SK-N-SH treated with all-trans-retinoic acid at 6 μM for 48 hours (cell line): ENCODE data around the gene FGD1.

ENCODE experiments used
- ATAC-seq: fragments of 200-7000 bp; cut with Tn5 transposase; 3 replicates; pipeline ENCODE4 v1.9.1; 2020; ENCODE audit warnings: mild to moderate bottlenecking, moderate library complexity
- ARNTL ChIP-seq: fragments of 450-650 bp; formaldehyde crosslinking; IDR thresholded peaks from 2 replicates; pipeline ENCODE4 v1.5.0; 2020; ENCODE audit warnings: low read depth, mild to moderate bottlenecking, moderate library complexity, borderline replicate concordance
- BACH2 ChIP-seq: fragments of 250-450 bp; sonication (Bioruptor Pico); IDR thresholded peaks from 2 replicates; pipeline ENCODE4 v1.9.0; 2021; ENCODE audit warnings: mild to moderate bottlenecking, borderline replicate concordance
- CSDC2 ChIP-seq: fragments of 250-450 bp; sonication (Bioruptor Pico); IDR thresholded peaks from 2 replicates; pipeline ENCODE4 v1.5.0; 2020; ENCODE audit warnings: mild to moderate bottlenecking, moderate library complexity
- ESRRG ChIP-seq: fragments of 250-450 bp; sonication (Bioruptor Pico); IDR thresholded peaks from 2 replicates; pipeline ENCODE4 v1.6.1; 2021; ENCODE audit warnings: mild to moderate bottlenecking
- GLIS3 ChIP-seq: fragments of 250-450 bp; sonication (Bioruptor Pico); IDR thresholded peaks from 2 replicates; pipeline ENCODE4 v1.5.0; 2020; ENCODE audit warnings: mild to moderate bottlenecking, moderate library complexity
- ISL1 ChIP-seq: fragments of 250-450 bp; sonication (Bioruptor Pico); IDR thresholded peaks from 2 replicates; pipeline ENCODE4 v2.1.2; 2022; ENCODE audit warnings: mild to moderate bottlenecking, moderate library complexity
- OSR1 ChIP-seq: fragments of 250-450 bp; sonication (Bioruptor Pico); IDR thresholded peaks from 2 replicates; pipeline ENCODE4 v1.8.0; 2022; ENCODE audit warnings: moderate library complexity, mild to moderate bottlenecking, inconsistent platforms
- PPARA ChIP-seq: fragments of 250-450 bp; sonication (Bioruptor Pico); IDR thresholded peaks from 2 replicates; pipeline ENCODE4 v1.5.0; 2020; ENCODE audit warnings: mild to moderate bottlenecking, borderline replicate concordance
- RARB ChIP-seq: fragments of 250-450 bp; sonication (Bioruptor Pico); IDR thresholded peaks from 2 replicates; pipeline ENCODE4 v1.8.0; 2021; ENCODE audit warnings: mild to moderate bottlenecking, moderate library complexity
- SNAI2 ChIP-seq: fragments of 250-450 bp; sonication (Bioruptor Pico); IDR thresholded peaks from 2 replicates; pipeline ENCODE4 v1.5.0; 2020; ENCODE audit warnings: mild to moderate bottlenecking, moderate library complexity
- TCF4 ChIP-seq: fragments of 250-450 bp; sonication (Bioruptor Pico); IDR thresholded peaks from 2 replicates; pipeline ENCODE4 v1.8.0; 2021; ENCODE audit warnings: mild to moderate bottlenecking, moderate library complexity, borderline replicate concordance
- TOX ChIP-seq: fragments of 250-450 bp; sonication (Bioruptor Pico); IDR thresholded peaks from 2 replicates; pipeline ENCODE4 v1.8.0; 2021; ENCODE audit warnings: mild to moderate bottlenecking, moderate library complexity, borderline replicate concordance
- ZC3H10 ChIP-seq: fragments of 250-450 bp; sonication (Bioruptor Pico); IDR thresholded peaks from 2 replicates; pipeline ENCODE4 v1.5.1; 2021; ENCODE audit warnings: mild to moderate bottlenecking, moderate library complexity
- ZFP3 ChIP-seq: fragments of 250-450 bp; sonication (Bioruptor Pico); IDR thresholded peaks from 2 replicates; pipeline ENCODE4 v1.5.0; 2020; ENCODE audit warnings: mild to moderate bottlenecking, moderate library complexity
- ZFP30 ChIP-seq: fragments of 450-650 bp; formaldehyde crosslinking; IDR thresholded peaks from 2 replicates; pipeline ENCODE4 v1.5.0; 2022; ENCODE audit warnings: mild to moderate bottlenecking, moderate library complexity
- ZNF565 ChIP-seq: fragments of 450-650 bp; formaldehyde crosslinking; conservative IDR thresholded peaks from 2 replicates; pipeline ENCODE4 v1.5.0; 2020; ENCODE audit warnings: low read depth, mild to moderate bottlenecking, moderate library complexity
- ZNF70 ChIP-seq: fragments of 450-650 bp; formaldehyde crosslinking; IDR thresholded peaks from 2 replicates; pipeline ENCODE4 v1.5.0; 2020; ENCODE audit warnings: mild to moderate bottlenecking, moderate library complexity
- ZNF8 ChIP-seq: fragments of 450-650 bp; formaldehyde crosslinking; IDR thresholded peaks from 2 replicates; pipeline ENCODE4 v1.5.0; 2020; ENCODE audit warnings: mild to moderate bottlenecking, moderate library complexity
- TF ChIP-seq, protein P1 (sequence below): fragments of 250-450 bp; sonication (Bioruptor Pico); IDR thresholded peaks from 2 replicates; pipeline ENCODE4 v1.5.1; 2020; ENCODE audit warnings: low read depth, mild to moderate bottlenecking, moderate library complexity
- TF ChIP-seq, protein P2 (sequence below): fragments of 250-450 bp; sonication (Bioruptor Pico); IDR thresholded peaks from 2 replicates; pipeline ENCODE4 v1.8.0; 2021; ENCODE audit warnings: low read depth, mild to moderate bottlenecking, moderate library complexity, borderline replicate concordance
- TF ChIP-seq, protein P3 (sequence below): fragments of 250-450 bp; sonication (Bioruptor Pico); IDR thresholded peaks from 2 replicates; pipeline ENCODE4 v1.8.0; 2020; ENCODE audit warnings: mild to moderate bottlenecking, moderate library complexity, borderline replicate concordance
- TF ChIP-seq, protein P4 (sequence below): fragments of 250-450 bp; sonication (Bioruptor Pico); IDR thresholded peaks from 2 replicates; pipeline ENCODE4 v1.5.0; 2020; ENCODE audit warnings: mild to moderate bottlenecking, moderate library complexity

The FGD1 gene

DNA sequence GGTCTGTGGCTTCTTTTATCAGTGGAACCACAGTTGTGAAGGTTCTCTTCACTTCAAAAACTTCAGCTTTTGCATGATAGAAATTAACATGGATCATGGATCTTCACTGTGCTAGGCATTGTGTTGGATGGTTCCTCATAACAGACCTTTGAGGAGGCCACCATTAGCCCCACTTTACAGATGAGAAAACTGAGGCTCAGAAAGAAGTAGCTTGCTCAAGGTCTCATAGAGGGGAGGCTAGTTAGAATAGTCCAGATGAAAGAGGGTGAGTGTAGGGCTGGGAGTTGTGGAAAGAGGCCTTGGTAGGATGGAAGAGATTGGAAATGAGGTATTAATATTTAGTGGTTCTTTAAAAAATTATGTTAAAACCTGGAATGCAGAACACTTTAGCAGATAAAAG lies 53.2 kb downstream of the FGD1 start:
- no peak for TF ChIP-seq BACH2 (CRISPR knock-in tag)
- no peak for ATAC-seq

DNA sequence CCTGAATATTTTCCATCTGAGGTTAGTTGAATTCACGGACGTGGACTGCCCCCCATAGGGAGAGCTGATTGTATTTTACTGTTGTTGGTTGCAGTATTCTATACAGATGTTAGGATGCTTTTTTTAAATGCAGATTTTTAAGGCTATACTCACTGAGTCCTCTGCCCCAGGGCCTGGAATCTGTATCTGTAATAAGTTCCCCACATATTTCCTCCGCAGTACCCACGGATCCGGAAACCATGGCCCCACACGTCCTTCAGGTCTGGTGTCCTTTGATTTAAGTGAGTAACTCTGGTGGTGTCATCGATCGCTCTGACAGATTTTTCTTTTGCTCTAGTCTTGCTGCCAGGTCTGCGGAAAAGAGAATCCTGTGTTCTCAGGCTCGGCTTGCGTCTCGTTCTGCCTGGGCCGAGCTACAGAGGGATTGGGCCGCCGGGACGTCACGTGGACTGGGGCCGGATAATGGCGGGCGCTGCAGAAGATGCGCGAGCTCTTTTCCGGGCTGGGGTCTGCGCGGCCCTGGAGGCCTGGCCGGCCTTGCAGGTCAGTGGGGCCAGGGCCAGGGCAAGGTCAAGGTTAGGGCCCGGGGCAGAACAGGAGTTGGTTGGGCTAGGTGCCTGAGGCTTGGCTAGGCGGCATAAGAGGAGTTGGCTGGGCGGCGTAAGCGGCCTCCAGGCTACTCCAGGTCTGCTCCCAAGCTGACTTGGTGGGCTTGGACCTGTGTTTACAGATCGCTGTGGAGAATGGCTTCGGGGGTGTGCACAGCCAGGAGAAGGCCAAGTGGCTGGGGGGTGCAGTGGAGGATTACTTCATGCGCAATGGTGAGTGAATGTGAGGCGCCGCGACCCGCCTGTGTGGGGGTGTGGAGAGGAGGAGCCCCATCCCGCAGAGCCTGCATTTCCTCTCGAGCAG lies 55.8 kb downstream of the FGD1 start, which contains the start of gene TSR2:
TSS of gene TSR2 (plus strand) at position 445 of the 912 bp plus-strand sequence. CDS start at position 463, 18 bp downstream.
- peak; percentile 98 for ATAC-seq
- TF ChIP-seq ZC3H10 (CRISPR knock-in tag) = no peak
- TF ChIP-seq, protein P1, sequence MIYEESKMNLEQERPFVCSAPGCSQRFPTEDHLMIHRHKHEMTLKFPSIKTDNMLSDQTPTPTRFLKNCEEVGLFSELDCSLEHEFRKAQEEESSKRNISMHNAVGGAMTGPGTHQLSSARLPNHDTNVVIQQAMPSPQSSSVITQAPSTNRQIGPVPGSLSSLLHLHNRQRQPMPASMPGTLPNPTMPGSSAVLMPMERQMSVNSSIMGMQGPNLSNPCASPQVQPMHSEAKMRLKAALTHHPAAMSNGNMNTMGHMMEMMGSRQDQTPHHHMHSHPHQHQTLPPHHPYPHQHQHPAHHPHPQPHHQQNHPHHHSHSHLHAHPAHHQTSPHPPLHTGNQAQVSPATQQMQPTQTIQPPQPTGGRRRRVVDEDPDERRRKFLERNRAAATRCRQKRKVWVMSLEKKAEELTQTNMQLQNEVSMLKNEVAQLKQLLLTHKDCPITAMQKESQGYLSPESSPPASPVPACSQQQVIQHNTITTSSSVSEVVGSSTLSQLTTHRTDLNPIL (CRISPR knock-in tag) = no peak
- no peak for TF ChIP-seq ISL1 (CRISPR knock-in tag)
- TF ChIP-seq ZFP30 (CRISPR knock-in tag) = no peak
- no peak for TF ChIP-seq ZNF70 (CRISPR knock-in tag)
- no peak for TF ChIP-seq ZFP3 (CRISPR knock-in tag)
- TF ChIP-seq, protein P2, sequence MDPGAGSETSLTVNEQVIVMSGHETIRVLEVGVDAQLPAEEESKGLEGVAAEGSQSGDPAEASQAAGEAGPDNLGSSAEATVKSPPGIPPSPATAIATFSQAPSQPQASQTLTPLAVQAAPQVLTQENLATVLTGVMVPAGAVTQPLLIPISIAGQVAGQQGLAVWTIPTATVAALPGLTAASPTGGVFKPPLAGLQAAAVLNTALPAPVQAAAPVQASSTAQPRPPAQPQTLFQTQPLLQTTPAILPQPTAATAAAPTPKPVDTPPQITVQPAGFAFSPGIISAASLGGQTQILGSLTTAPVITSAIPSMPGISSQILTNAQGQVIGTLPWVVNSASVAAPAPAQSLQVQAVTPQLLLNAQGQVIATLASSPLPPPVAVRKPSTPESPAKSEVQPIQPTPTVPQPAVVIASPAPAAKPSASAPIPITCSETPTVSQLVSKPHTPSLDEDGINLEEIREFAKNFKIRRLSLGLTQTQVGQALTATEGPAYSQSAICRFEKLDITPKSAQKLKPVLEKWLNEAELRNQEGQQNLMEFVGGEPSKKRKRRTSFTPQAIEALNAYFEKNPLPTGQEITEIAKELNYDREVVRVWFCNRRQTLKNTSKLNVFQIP (CRISPR knock-in tag) = no peak
- no peak for TF ChIP-seq TOX
- no peak for TF ChIP-seq RARB (CRISPR knock-in tag)
- no peak for TF ChIP-seq ZNF8 (CRISPR knock-in tag)
- TF ChIP-seq BACH2 (CRISPR knock-in tag) = no peak
- TF ChIP-seq TCF4 (CRISPR knock-in tag) = no peak
- TF ChIP-seq, protein P3, sequence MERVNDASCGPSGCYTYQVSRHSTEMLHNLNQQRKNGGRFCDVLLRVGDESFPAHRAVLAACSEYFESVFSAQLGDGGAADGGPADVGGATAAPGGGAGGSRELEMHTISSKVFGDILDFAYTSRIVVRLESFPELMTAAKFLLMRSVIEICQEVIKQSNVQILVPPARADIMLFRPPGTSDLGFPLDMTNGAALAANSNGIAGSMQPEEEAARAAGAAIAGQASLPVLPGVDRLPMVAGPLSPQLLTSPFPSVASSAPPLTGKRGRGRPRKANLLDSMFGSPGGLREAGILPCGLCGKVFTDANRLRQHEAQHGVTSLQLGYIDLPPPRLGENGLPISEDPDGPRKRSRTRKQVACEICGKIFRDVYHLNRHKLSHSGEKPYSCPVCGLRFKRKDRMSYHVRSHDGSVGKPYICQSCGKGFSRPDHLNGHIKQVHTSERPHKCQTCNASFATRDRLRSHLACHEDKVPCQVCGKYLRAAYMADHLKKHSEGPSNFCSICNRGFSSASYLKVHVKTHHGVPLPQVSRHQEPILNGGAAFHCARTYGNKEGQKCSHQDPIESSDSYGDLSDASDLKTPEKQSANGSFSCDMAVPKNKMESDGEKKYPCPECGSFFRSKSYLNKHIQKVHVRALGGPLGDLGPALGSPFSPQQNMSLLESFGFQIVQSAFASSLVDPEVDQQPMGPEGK (CRISPR knock-in tag) = no peak
- TF ChIP-seq OSR1 (CRISPR knock-in tag) = no peak
- TF ChIP-seq ZNF565 = no peak
- TF ChIP-seq, protein P4, sequence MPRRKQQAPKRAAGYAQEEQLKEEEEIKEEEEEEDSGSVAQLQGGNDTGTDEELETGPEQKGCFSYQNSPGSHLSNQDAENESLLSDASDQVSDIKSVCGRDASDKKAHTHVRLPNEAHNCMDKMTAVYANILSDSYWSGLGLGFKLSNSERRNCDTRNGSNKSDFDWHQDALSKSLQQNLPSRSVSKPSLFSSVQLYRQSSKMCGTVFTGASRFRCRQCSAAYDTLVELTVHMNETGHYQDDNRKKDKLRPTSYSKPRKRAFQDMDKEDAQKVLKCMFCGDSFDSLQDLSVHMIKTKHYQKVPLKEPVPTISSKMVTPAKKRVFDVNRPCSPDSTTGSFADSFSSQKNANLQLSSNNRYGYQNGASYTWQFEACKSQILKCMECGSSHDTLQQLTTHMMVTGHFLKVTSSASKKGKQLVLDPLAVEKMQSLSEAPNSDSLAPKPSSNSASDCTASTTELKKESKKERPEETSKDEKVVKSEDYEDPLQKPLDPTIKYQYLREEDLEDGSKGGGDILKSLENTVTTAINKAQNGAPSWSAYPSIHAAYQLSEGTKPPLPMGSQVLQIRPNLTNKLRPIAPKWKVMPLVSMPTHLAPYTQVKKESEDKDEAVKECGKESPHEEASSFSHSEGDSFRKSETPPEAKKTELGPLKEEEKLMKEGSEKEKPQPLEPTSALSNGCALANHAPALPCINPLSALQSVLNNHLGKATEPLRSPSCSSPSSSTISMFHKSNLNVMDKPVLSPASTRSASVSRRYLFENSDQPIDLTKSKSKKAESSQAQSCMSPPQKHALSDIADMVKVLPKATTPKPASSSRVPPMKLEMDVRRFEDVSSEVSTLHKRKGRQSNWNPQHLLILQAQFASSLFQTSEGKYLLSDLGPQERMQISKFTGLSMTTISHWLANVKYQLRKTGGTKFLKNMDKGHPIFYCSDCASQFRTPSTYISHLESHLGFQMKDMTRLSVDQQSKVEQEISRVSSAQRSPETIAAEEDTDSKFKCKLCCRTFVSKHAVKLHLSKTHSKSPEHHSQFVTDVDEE (CRISPR knock-in tag) = no peak
- TF ChIP-seq ARNTL (CRISPR knock-in tag) = no peak
- no peak for TF ChIP-seq CSDC2

DNA sequence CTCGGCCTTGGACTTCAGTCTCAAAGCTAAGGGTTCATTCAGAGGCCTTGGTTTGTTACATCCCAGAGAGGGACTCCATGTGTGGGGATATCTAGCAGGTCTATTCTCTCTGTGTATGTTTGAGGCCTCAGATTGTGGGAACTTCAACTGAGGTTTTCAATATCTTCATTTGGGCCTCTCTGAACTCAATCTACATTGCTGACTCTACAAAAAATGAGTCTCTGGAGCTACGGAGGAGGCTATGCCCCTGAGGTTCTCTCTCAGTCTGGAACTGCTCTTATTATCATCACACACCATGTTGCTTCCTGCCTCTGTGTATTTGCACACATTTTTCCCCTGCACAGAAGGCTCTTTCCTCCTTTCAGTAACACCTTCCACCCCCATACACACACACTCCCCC lies 60.9 kb downstream of the FGD1 start:
- ATAC-seq = no peak
- TF ChIP-seq CSDC2 (no peak), TOX (no peak), GLIS3 (no peak), ISL1 (CRISPR knock-in tag) (no peak), ESRRG (CRISPR knock-in tag) (no peak), OSR1 (CRISPR knock-in tag) (no peak), ZNF565 (no peak), SNAI2 (no peak), ZFP30 (CRISPR knock-in tag) (no peak), ZNF70 (CRISPR knock-in tag) (no peak), PPARA (CRISPR knock-in tag) (no peak), ZFP3 (CRISPR knock-in tag) (no peak), ARNTL (CRISPR knock-in tag) (no peak)
- TF ChIP-seq, protein P4 (CRISPR knock-in tag) = no peak
- TF ChIP-seq, protein P1 (CRISPR knock-in tag) = no peak
- TF ChIP-seq, protein P3 (CRISPR knock-in tag) = no peak
